ENCODE data around the gene RBM19.
"Not testable (repeated sequence)": the region's sequence is repeated elsewhere in the genome, so short reads cannot be mapped to it uniquely, and the experiment has no call there.

RBM19 gene

GRCh38 chr12:113965951-113966797, at the start of gene RBM19:
RBM19 (minus strand) TSS chr12:113966325; CDS start chr12:113966227, 98 bp downstream.
- peak; percentile 94 for DNase-seq

DNA sequence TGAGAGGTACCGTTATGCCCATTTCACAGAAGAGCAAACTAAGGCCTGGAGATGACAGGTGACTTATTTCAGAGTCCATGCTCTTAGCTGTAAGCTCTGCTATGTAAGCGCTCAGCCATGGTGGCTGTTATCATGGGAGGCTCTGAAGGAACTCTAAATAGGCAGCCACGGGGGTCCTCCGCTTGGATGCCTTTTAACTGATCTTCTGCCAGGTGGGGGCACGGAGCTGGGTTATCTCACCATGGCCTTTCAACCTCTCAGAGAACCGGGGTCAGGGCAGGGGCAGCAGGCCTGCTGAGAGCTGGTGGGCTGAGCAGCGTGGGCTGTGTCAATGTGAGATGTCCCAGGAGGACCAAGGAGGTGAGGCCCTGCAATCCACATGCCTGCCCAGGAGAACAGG, 49.7 kb upstream of the RBM19 start:
- DNase-seq = no peak

DNA sequence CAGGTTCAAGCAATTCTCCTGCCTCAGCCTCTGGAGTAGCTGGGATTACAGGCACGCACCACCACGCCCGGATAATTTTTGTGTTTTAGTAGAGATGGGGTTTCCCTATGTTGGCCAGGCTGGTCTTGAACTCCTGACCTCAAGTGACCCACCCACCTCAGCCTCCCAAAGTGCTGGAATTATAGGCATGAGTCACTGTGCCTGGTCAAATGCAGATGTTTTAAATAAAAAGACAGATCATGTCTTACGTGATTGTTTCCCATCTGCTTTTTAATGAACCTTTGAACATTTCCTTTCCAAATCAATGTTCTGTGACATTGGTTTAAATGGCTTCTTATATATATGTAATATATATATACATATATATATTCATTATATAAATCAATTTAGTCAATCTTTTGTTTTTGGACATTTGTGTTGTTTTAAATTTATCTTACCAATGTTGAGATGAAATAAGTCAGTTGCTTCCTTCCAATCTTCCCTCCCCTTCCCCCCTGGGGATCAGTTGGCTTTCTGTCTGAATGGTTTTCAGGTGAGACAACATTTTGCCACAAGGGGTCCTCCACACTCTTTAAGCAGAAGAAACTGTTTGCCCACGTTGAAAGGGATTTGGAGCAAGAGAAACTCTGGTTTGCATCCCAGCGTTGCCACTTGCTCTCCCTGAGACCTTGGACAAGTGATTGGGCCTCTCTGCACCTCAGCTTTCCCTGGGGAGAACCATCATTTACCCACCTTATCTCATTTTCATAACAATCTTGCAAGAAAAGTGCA, 47.6 kb upstream of the RBM19 start:
- DNase-seq = peak; percentile 69

- no peak for DNase-seq
Observed at GRCh38 chr12:114012744-114013431, 46.8 kb upstream of the RBM19 start.

- DNase-seq = no peak
Observed at GRCh38 chr12:114011711-114012110, 45.6 kb upstream of the RBM19 start.

GRCh38 chr12:114006482-114007425, 40.6 kb upstream of the RBM19 start:
- no peak for DNase-seq

GRCh38 chr12:114004402-114004801, 38.3 kb upstream of the RBM19 start:
- DNase-seq = no peak

DNA sequence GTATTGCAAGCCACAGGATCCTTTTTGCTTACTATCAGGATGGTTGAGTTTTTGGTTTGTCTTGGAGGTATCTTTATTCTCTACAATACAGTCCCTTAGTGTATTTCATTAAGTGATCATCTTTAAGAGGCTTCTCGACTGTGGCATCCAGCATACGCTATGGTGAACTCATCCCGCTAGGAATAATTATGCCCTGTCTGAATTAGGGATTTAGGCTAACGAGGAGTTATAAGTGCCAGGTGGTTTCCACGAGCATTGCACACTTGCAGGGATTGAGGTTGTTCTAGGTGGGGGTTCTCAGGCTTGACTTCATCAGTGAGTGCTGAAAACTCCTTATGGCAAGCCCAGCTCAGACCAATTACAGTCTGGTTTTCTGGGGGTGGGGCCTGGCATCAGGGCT, 37.2 kb upstream of the RBM19 start:
- DNase-seq = no peak

GRCh38 chr12:114001511-114002340, 35.6 kb upstream of the RBM19 start:
- no peak for DNase-seq

DNA sequence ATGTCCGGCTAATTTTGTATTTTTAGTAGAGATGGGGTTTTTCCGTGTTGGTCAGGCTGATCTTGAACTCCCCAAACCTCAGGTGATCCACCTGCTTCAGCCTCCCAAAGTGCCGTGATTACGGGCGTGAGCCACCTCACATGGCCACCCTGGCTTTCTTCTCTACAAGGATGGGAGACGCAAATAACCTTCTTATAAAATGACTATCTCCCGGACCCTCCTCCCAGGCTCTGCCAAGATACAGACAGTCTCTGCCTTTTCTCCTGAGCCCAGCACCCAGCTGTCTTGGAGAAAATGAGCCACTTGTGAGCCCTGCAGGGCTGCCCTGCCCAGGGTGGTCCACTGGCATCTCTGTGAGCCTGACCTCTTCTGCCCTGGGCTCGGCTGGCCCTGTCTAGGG, 34.7 kb upstream of the RBM19 start:
- DNase-seq = no peak

DNA sequence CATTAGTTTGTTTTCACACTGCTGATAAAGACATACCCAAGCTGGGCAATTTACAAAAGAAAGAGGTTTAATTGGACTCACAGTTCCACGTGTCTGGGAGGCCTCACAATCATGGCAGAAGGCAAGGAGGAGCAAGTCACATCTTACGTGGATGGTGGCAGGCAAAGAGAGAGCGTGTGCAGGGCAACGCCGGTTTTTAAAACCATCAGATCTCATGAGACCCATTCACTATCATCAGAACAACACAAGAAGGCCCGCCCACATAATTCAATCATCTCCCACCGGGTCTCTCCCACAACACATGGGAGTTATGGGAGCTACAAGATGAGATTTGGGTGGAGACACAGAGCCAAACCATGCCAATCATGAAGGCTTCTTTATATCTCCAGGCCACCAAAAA, 34.1 kb upstream of the RBM19 start:
- not testable (repeated sequence) for DNase-seq

GRCh38 chr12:113997365-113997764, 31.2 kb upstream of the RBM19 start:
- no peak for DNase-seq

DNA sequence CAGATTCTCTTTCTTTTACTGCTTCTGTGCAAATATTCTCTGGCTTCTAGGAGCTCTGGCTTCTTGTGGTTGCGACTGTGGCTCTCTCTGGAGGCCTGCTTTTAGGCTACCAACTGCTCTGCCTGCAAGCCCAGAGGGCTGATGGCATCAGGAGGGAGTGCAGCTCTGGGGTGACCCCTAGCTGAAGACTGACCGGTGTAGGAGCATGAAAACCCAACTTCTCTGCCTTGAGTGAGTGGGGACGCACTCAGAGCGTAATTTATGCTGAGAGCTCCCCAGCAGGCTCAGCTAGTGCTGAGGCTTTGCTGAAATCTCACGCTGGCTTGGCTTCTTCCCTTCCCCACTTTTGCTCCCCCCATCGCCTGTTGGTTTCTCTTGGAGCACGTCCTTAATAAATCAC, 29.9 kb upstream of the RBM19 start:
- DNase-seq = no peak

GRCh38 chr12:113994051-113994450, 27.9 kb upstream of the RBM19 start:
- DNase-seq = no peak

- not testable (repeated sequence) for DNase-seq
Observed at GRCh38 chr12:113992751-113993150, 26.6 kb upstream of the RBM19 start.

DNA sequence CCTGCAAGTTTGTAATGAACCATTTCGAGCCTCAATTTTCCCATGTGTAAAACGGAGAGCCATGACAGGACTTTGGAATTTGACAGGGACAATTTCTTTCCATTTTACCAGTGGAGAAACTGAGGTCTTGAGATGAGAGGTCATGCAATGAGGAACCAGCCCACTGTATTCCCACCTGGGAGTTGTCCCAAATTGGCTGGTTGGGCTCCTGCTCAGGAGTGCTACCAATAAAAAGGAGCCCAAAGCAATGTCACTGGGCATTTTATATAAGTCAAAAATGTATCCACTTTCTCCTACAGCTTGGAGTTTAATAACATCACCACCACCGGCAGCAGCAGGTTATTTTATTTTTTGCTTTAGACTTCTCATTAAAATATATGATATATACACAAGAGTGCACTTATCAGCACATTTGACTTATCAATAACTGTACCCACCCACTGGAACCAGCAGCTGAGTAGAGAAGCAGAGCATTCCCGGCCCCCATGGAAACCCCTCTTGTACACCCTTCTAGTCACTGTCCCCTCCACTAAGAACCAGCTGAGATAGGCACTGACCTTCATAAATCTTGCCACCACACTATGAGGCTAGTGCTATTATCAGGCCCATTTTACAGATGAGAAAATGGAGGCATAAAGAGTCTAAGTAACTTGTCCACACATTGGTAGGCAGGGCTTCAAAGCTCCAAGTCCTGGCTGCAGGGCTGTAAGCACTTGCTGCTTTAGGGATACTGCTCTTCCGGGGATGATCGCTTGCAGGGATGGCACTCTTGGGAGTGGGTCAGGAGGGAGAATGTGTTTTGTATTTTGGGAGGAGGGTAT, 25.3 kb upstream of the RBM19 start:
- no peak for DNase-seq

DNA sequence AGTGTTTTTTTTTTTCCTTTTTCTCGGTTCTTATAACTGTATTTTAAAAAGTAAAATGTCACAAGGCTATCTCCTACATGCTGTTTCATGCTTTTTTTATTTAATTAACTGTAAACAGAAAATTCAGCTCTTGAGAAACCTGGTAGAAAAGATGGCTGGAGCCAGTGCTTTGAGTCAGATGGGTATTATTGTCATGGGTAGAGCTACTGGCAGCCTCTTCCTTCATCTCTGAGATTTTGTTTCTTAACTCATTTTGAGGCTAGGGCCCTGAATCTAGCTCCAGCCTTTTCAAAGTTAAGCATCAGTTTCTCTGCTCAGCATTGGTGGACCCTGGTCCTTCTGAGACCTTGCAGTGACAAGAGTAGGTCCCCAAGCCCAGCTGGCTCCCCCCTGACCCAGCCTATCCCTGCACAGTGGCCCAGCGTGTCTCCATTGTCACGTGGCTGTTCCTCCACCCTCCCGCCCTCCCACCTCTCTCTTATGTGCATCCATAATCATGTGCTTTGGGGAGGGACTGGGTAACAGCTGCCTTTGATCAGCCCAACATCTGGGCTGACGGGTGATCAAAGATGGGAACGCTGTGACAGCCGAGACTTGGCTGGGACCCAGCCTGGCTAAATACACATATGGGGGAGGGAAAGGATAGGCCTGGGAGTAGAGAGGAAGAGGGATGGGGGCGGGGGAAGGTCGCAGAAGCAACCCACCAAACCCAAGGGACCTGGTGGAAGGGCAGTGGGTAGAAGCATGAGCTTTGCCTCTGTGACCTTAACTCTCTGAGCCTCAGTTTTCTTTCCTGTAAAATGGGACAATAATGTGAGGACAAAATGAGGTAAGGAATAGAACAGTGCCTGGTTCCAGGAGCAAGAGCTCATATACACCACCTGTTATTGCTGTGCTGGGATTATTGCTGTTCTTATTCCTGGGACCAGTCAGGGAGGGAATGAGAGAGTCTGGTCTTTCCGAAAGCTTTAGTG, 24.4 kb upstream of the RBM19 start:
- no peak for DNase-seq

- DNase-seq = no peak
Observed at GRCh38 chr12:113988976-113989375, 22.9 kb upstream of the RBM19 start.

DNA sequence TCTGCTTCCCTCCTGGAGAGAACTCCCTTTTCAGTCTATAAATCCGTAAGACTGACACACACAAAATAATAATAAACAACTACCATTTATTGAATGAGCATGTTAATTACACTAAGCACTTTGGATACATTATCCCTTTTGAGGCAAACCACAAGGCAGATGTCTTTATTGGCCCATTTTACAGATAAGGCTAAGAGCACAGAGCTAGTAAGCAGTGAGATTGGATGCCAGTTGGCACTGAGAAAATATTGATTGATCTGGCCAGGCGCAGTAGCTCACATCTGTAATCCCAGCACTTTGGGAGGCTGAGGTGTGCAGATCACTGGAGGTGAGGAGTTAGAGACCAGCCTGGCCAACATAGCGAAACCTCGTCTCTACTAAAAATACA, 21.9 kb upstream of the RBM19 start:
- no peak for DNase-seq

Data from NCI-H748 treated with DMSO at 0.1 percent for 48 hours (cell line).